Measurements from ENCODE around the gene PKN2. TPM values are rescaled to one million over a fixed set of nuclear protein-coding genes. Genes with fewer than 3 reads are reported as not detected.

The PKN2 gene
- polyA plus RNA-seq, 3 donors = 6.9 to 23.0 (median 8.7) TPM

GRCh38 chr1:88768816-88769215, 84.7 kb downstream of the PKN2 start:
- Mint-ChIP-seq H3K4me1 (no peaks in the 10 kb centered on the region), H3K27me3 (ENCODE audit: low read depth in 3 of 3) (no peaks in the 10 kb centered on the region), H3K4me3 (no peak overlapping the region), H3K36me3 (peaks cover 51 to 60% of the 10 kb centered on the region in 2 donors), H3K27ac (peak overlapping the region in 4 of 7 donors; percentile 8 to 55 (median 24)), H3K9me3 (peaks cover 0 to 1% (median 0%) of the 10 kb centered on the region in 7 donors)
- no peak overlapping the region for H2AFZ ChIP-seq (ENCODE audit: insufficient read depth, low read depth, low read length, poor library complexity, severe bottlenecking)
- H3K27me3 ChIP-seq (ENCODE audit: control insufficient read depth in 2 of 2, insufficient read depth in 2 of 2, low read length in 2 of 2) = no peaks in the 10 kb centered on the region
- H3K4me3 ChIP-seq (replicated peaks in 1 of 3; ENCODE audit: low read depth in 2 of 3, low read length in 3 of 3) = no peak overlapping the region
- no peak overlapping the region for H3K9ac ChIP-seq (ENCODE audit: insufficient read depth, low read length, poor library complexity, severe bottlenecking)
- H3K79me2 ChIP-seq (ENCODE audit: insufficient read depth, low read length) = peaks cover 18% of the 10 kb centered on the region
- intact Hi-C loops (cut with micrococcal nuclease) = no loop called here
- peaks cover 63% of the 10 kb centered on the region for H4K20me1 ChIP-seq (ENCODE audit: insufficient read depth, low read length)
- no peaks in the 10 kb centered on the region for H3K9me3 ChIP-seq (replicated peaks in 1 of 2; ENCODE audit: control insufficient read depth in 1 of 2, insufficient read depth in 1 of 2, low read length in 2 of 2)
- H3K4me2 ChIP-seq (replicated peaks; ENCODE audit: extremely low read depth, low read length, poor library complexity, severe bottlenecking) = no peak overlapping the region
- TF ChIP-seq CTCF (IDR thresholded peaks at IDR 0.05) = no peak
- H3K27ac ChIP-seq (ENCODE audit: low read depth in 1 of 2, low read length in 2 of 2) = peak overlapping the region in 1 of 2 donors; percentile 28
- no CpG with 5 or more reads among the region's 5 CpGs for WGBS (ENCODE audit: insufficient coverage)
- no peak for DNase-seq
- H3K36me3 ChIP-seq (replicated peaks in 1 of 2; ENCODE audit: control insufficient read depth in 1 of 2, insufficient read depth in 2 of 2, low read length in 2 of 2) = peaks cover 46 to 79% of the 10 kb centered on the region in 2 donors
- H3K4me1 ChIP-seq (ENCODE audit: control insufficient read depth in 1 of 2, insufficient read depth in 2 of 2, low read length in 2 of 2) = no peaks in the 10 kb centered on the region

GRCh38 chr1:88773540-88774150, 89.6 kb downstream of the PKN2 start:
- Histone ChIP-seq H3K9me3 (replicated peaks in 1 of 2; ENCODE audit: control insufficient read depth in 1 of 2, insufficient read depth in 1 of 2, low read length in 2 of 2) (no peaks in the 10 kb centered on the region), H3K4me3 (replicated peaks in 1 of 3; ENCODE audit: low read depth in 2 of 3, low read length in 3 of 3) (no peak overlapping the region), H3K27ac (ENCODE audit: low read depth in 1 of 2, low read length in 2 of 2) (no peak overlapping the region), H3K4me2 (replicated peaks; ENCODE audit: extremely low read depth, low read length, poor library complexity, severe bottlenecking) (no peak overlapping the region), H3K9ac (ENCODE audit: insufficient read depth, low read length, poor library complexity, severe bottlenecking) (no peak overlapping the region), H3K79me2 (ENCODE audit: insufficient read depth, low read length) (no peaks in the 10 kb centered on the region), H3K4me1 (ENCODE audit: control insufficient read depth in 1 of 2, insufficient read depth in 2 of 2, low read length in 2 of 2) (no peaks in the 10 kb centered on the region), H3K36me3 (replicated peaks in 1 of 2; ENCODE audit: control insufficient read depth in 1 of 2, insufficient read depth in 2 of 2, low read length in 2 of 2) (peaks cover 69 to 96% of the 10 kb centered on the region in 2 donors), H3K27me3 (ENCODE audit: control insufficient read depth in 2 of 2, insufficient read depth in 2 of 2, low read length in 2 of 2) (no peaks in the 10 kb centered on the region), H2AFZ (ENCODE audit: insufficient read depth, low read depth, low read length, poor library complexity, severe bottlenecking) (no peak overlapping the region), H4K20me1 (ENCODE audit: insufficient read depth, low read length) (peaks cover 25% of the 10 kb centered on the region)
- WGBS (ENCODE audit: insufficient coverage) = no CpG with 5 or more reads among the region's 3 CpGs
- intact Hi-C loops (cut with micrococcal nuclease) = no loop called here
- Mint-ChIP-seq H3K27me3 (ENCODE audit: low read depth in 3 of 3) (peaks cover 0 to 2% (median 0%) of the 10 kb centered on the region in 3 donors), H3K4me1 (no peaks in the 10 kb centered on the region), H3K9me3 (peaks cover 0 to 3% (median 0%) of the 10 kb centered on the region in 7 donors), H3K36me3 (peaks cover 78 to 87% of the 10 kb centered on the region in 2 donors), H3K4me3 (no peak overlapping the region), H3K27ac (peak overlapping the region in 3 of 7 donors; percentile 4 to 64 (median 47))
- no peak for TF ChIP-seq CTCF (IDR thresholded peaks at IDR 0.05)
- DNase-seq = no peak

All from CD14-positive monocyte (primary cell).